NCI-H446 treated with DMSO at 0.1 percent for 48 hours (cell line): Measurements from ENCODE around the gene SLN.

ENCODE experiments used
- DNase-seq: peaks from one replicate; lab custom pipeline; 2025; lab: John Stamatoyannopoulos, UW

Gene SLN

DNA sequence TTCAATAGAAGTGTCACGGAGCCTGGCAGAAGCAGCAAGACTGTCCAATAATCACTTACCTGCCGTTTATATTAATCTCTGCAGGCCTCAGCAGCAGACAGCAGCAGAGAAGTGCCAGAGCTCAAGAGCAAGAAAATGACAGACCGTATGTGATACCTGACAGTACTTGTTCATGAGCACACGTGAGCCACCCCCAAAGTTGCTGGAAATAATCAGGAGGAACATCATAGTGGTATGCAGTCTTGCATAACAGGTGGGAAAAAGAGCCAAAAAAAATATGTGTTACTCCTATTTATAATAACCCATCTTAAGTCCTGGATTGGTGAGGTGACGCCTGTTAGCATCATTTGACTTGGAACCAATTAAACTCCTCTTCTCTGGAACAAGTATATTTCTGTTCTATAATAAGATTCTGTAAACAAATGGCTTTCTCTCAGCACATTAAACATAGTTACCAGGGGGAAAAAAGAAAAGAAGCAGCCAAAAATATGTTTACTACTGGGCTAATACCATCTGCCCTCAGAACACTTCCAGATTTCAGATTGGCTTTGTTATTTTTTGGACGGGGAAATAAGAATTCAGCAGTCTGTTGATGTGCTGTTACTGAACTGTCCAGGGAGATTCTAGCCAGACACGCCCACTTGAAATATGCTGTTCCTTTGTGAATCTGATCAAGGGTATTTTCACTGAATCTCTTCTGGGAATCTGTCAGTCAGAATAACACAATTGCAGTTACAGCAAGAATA lies 7.9 kb upstream of the SLN start:
- DNase-seq, result peak; percentile 99

DNA sequence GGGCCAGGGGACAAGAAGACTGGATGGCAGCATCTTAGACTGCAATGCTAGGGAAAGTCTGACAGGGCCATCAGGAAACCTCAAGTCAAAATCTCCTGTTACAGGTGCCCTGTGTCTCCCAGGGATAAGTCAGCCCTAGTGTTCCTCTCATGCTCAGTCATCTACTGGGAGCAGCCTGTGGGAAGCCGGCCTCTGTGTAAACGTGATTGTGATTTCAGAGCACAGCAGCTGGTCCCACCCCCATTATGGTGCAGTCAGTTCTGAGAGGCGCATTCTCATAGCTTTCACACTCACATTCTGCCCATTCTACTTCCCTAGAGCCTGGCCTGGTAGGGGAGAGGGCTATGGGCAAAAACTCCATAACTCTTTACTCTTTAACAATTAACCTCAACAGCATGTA lies 7.2 kb upstream of the SLN start:
- peak; percentile 30 for DNase-seq

DNA sequence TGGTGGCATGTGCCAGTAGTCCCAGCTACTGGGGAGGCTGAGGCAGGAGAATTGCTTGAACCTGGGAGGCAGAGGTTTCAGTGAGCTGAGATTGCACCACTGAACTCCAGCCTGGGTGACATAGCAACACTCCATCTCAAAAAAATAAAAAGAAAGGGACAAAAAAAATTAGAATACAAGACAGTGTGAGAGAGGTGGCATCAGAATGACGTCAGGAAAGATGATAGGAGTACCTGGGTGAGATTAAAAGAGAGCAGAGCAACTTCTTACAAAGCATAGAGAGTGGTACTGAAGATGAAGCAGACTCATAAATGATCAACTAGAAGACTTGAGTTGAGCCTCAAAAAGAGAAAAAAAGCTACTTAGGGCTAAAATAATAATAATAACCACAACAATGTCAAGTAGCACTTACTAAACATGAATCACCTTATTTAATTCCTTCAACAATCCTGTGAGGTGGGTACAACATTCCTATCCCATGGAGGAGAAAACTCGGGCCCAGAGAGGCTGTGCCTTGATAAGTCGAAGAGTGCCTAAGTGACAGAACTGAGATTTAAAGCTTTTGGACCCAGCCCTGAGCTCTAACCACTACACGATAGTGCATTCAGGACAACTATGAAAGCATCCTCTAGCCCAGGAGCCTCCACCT lies 5.2 kb upstream of the SLN start:
- no peak for DNase-seq

DNA sequence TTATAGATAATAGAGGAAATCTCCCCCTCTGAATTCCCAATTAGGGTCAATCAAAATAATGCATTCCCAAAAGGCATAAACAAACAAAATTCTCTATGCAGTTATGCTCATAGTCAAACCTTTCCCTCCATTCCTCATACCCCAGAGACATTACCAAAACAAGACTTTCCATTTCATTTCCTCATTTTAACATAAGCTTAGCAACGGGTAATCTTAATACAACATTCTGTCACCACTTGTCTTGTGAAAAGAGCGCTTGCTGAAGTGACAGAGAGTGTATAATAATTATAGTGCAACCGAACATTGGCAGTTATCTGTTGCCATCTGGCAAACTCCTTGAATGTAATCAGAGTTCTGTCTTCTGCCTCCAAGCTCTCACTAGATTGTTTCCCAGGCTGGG lies 1.2 kb upstream of the SLN start:
- peak; percentile 90 for DNase-seq

DNA sequence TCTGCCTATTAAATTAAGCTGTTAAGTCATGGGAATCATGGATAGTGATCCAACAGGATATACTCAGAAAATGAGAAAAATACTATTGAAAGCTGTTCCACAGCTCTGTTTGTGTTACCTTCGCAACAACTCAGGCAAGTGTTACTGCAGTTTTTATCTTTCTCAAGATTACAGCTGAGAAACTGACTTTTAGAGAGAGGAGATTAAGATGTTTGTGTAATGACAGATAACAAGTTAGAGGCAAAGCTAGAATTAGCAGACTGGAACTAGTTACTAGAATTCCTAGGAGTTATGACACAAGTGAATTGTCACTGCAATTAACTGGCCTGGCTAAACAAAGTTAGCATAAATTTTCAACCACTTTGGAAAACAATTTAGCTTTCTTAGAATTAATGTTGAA lies 1.6 kb downstream of the SLN start:
- no peak for DNase-seq

DNA sequence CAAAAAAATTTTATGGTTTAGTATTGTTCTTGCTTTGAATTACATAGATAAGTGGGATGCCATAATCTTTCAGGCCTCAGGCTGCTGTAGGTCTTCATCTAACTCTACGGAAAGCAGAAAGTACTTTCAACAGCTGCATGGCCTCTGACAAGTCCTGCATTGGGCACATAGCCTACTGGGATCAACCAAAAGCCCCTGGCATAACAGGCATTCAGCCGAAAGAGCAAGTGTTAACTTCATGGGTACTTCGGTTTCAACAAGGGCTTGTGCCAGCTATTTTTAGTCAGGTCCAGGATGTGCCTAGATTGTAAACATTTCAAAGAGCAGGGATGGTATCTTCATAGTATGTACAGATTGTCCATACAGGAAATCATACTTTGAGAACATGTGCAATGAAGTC lies 3.1 kb downstream of the SLN start:
- peak; percentile 10 for DNase-seq

DNA sequence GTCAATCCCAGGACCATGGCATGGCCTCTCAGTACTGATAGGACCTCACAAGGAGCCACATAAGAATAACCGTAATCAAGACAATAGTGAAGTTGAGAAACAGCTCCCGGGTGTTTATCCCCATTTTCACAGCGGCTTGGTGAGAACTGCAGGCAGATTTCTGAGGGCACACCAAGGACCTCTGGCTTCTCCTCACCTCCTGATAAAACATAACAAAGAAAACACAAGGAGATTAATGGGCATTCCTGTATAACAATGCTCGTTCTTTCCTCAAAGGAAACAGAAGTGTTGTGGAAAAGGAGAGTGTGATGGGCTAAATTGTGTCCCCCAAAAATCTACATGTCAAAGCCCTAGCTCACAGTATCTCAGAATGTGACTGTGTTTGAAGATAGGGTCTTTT lies 4.0 kb downstream of the SLN start:
- DNase-seq, result no peak

DNA sequence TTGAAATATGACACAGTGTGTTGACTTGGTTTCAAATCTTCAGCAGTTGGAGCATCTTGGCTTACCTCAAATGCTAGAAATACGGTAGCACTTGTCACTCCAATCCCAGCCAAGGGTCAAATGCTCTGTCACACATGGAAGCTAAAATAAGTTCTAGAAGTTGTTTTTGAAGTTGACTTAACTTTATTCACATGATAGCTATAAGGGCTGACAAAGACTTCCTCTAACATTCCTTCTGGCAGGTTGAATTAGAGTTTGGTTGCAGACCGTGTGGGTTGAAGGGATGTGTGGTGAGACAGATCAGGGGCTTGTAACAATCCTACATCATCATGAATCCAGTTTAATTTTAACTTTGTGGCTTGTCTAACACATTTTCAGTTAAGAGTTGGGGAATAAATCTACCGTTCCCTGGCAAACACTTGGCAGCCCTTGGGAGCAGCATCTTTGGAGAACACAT lies 4.6 kb downstream of the SLN start:
- no peak for DNase-seq

DNA sequence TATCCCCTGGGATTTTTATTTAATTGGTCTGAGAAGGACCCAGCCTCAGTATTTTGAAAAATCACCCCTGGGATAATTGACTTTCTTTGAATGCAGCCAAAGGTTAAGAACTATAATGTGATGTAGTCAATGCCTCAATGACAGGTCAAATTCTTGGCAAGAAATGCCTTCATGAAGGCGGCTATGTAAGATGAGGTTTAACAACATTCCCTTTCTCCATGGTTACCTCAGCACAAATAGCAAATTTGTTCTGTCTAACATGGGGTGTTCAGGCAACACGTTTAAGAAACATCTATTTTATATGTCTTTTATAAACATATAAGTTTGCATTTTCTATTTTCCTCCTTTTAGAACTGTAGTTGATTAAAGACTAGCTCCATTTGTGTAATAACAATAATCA lies 5.3 kb downstream of the SLN start:
- DNase-seq, result no peak

DNA sequence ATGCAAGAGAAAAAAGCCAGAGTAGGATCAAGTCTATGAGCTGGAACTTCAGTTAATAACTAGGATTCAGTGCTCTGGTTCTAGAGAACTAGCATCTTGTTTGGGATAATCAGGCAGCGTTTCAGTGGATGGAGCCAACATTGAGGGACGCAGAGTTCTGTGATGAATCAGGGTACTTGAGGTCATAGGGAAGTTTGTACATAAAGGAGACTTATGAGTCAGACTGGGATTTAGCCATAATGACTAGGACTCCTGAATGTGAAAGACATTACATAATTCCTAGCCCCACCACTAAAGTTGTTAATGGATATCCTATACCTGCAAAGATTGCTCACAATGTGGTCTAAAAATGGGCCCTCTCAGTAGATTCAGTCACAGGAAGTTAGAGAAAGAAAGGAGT lies 6.8 kb downstream of the SLN start:
- no peak for DNase-seq

DNA sequence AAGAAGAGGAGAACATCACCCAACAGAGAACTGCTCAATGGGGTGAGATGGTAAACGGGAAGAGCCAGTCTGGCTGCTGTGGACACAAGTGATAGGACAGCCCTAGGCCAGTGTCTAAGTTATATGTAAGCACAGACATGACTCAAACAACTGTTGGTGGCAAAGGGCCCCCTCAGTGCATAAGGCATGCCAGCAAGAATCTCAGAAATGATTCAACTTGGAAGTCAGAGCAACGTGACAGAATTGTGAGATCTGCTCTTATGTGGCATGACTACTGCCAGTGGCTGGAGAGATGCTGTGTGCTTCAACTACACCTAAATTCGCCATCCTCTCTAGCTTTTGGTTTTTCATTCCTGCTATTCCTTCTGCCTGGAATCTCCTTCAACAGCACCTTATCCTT lies 7.4 kb downstream of the SLN start:
- no peak for DNase-seq

DNA sequence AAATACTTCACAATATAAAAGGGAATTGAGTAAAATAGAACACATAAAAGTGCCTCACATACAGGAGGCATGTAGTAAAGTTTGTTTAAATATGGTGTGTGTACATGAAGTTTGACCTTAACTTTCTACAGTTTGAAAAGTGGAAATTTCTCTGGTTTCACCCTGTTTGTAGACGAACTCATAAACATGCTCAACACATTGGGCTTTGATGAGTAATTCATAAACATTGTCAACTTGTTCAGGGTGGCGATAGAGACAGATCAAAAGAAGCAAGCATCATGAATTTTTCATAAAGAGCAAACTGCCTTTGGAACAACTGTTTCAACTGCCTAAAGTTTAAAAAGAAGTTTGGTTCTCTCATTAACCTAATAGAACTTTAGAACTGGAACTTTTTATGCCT lies 9.1 kb downstream of the SLN start:
- no peak for DNase-seq

DNA sequence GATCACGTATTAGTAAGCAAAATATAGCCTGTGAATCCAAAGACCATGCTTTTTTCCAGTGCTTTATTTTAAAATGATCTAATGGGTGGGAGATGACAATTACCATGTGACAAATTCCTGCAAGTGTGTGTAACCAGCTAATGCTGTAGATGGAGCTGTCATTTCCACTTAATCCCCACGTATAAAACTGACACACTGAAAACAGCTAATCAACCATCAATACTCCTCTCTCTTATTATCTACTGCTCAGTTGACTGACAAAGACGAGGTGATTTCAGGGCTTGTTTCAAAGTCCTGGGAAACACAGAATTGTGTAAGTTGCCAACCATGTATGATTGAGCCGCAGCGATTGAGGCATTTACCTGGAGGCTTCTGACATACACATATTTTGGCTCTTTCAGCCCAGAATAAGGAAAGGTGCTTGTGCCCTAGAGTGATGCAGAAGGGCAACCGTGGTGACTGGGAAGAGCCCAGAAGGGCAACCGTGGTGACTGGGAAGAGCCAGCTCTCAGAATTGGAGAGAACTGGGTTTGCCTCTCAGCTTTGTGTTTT lies 9.7 kb downstream of the SLN start:
- no peak for DNase-seq

DNA sequence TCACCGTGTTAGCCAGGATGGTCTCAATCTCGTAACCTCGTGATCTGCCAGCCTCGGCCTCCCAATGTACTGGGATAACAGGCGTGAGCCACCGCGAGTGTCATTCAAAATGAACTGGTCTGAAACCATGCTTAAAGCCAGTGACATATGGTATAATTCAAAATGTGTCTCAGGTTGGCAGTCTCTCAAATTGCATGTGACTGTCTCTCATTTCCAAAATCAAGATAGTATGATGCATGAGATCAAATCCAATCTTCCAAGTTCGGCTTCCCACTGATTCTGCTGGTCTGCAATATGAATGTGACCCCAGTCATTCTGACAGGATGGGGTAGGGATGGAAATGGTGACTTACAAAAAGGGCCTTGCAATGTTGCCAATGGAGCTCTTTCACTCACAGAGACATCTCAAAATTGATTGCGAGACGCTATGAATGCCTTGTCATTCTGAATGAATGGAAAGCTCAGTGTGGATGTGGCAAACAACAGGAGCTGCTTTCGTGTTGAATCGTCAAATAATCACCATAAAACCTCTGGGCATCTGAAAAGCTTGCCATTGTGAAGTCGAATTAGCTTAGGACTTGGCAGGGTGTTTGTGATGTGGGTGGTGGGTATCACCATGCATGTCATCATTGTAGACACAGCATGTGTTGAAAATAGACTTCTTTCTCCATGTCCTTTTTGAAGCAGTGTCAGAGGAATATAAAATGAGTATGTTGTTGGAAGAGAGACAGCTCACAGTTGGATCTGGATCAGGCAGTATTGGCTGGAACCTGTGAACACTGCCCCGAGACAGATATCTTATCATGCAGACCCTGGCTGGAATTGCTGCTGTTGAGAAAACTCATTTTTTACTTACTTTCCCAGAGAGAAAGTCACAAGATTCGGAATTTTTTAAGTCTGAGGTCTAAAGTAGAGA lies 12.2 kb downstream of the SLN start:
- DNase-seq, result peak; percentile 72

DNA sequence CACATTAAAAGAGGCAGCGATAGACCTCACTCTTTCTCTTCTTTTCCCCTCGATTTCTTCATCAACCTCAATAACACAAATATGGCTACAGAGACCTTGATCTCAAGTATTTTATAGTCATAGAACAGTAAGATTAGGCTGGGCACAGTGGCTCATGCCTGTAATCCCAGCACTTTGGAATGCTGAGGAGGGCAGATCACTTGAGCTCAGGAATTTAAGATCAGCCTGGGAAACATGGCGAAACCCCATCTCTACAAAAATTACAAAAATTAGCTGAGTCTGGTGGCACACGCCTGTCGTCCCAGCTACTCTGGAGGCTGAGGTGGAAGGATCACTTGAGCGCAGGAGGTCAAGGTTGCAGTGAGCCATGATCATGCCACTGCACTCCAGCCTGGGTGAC lies 14.6 kb downstream of the SLN start:
- no peak for DNase-seq

DNA sequence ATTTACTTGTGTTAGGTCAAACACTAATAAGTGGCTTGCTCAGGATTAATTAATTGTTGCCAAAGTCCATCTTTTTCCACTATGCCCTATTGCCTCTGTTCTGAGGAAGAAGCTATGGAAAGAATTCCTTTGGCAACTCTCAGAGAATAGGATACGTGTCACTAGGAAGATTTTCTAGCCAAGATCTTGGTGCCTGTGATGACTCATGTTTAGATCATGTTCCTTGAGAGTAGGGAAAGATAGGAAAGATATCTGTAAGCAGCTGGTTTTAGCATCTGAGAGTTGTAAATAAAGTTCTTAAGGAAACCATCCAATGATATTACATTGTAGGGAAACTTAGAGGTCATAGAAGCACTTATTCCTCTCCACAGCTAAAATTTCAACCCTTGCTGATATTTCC lies 15.7 kb downstream of the SLN start:
- peak; percentile 49 for DNase-seq

DNA sequence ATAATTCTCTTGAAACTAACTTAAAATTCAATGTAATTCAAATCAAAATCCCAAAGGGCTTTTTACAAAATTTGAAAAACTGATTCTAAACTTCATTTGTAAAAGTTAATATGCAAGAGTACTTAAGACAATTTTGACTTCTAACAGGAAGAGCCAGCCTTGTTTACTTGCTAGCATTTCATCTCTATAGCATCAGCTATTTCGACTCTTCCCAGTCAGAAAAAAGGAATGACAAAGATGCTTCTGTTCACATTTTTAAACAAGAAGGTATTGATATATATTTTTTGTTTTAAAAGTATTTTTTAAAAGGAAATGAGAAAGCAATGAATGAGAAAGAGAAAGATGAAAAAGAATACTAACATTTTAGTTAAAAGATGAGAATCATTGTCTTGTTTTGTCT lies 16.4 kb downstream of the SLN start:
- no peak for DNase-seq

DNA sequence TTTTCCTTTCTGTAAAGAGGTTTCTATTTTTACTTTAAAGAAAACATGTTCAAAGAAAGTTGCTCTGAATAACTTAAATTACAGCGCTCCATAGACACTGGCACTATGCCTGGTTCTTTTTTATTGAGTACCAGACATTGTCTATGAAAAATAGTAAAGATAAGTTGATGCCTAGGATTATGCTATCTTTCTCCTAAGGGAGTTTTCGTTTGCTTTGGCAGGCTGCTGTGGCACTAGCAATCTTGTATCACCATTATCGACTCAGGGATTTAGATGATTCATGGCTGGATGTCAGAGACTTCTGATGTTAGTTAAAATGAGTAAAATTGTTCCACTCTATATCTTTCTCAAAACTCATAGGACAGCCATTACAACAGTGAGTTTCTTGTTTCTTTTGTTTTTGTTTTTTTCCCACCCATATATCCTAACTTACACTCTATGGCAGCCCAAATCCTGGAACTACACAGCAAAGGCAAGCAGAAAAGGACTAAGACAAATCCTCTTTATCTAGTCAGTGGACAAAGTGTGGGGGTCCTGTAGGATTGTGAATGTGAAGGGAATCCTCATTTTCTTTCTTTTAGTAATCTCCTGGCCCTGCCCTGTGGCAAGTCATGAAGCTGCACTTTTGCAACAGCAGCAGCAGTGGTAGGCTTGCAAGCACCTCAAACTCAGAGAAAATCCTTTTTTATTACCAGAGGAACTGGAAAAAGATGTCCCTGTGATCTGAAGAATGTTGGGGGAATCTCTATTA lies 20.7 kb downstream of the SLN start:
- DNase-seq, result no peak

DNA sequence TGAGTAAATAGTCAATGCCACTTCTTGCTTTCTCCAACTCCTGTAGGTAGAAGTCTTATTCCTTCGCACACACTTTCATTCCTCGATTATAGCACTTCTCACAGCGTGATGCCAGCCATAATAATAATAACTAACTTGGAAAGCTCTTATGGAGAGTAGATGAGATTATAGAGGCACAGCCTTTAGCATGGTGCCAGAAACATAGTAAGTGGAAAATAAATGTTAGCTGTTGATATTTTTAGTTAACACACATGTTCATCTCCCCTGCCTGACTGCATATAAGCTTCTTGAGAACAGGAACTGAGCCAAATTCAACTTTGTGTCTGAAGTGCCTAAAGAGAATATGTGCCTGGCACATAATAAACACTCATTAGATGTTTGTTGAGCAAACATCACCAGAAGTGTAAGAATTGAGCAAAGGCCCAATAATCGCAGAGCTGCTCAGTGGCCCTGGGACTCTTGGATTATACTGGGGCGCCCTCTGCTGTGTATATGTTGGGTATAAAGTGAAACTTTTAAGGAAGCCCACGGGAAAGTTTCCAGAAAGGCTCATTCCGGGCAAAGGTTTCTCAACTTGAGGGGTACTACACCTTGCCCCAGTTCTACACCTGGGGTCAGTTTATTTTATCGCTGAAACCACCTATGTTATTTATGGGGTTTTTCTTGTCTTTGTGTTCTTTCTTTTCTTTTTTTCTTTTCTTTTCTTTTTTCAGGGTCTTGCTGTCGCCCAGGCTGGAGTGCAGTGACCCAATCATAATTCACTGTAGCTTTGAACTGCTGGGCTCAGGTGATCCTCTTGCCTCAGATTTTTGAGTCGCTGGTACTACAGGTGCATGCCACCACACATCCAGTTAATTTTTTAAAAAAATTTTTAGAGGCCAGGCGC lies 22.3 kb downstream of the SLN start:
- DNase-seq, result peak; percentile 80

DNA sequence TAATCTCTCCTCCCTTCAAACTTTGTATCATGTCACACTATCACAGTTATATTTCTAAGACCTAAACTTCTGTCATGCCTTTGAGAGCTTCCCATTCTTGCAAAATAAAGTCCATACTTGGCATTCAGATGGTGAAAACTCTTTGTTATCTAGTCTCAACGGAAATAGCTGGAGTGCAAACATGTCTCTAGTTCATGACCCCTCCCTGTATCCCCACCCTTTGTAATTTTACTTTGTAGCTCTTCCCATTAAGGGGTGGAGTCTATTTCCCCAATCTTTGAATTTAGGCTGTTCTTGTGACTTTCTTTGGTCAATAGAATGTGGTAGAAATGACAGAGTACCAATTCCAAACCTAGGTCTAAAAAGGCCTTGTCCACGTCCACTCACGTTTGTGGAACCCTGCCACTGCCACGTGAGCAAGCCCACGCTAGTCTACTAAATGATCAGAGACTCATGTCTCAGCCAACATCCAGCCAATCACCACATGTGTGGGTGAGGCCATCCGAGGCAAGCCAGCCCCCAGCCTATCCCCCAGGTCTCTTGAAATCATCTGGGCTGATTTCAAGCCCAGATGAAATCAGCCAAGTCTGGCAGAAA lies 23.4 kb downstream of the SLN start:
- DNase-seq, result no peak
